T-helper 2 cell (primary cell): Measurements from ENCODE around the gene SLC5A5.

Experiments
- DNase-seq, 5 experiments: peaks; one replicate each; pipeline versions ENCODE4 v3.0.0 to v3.0.0-alpha.2; 2012 to 2022

Gene SLC5A5

DNA sequence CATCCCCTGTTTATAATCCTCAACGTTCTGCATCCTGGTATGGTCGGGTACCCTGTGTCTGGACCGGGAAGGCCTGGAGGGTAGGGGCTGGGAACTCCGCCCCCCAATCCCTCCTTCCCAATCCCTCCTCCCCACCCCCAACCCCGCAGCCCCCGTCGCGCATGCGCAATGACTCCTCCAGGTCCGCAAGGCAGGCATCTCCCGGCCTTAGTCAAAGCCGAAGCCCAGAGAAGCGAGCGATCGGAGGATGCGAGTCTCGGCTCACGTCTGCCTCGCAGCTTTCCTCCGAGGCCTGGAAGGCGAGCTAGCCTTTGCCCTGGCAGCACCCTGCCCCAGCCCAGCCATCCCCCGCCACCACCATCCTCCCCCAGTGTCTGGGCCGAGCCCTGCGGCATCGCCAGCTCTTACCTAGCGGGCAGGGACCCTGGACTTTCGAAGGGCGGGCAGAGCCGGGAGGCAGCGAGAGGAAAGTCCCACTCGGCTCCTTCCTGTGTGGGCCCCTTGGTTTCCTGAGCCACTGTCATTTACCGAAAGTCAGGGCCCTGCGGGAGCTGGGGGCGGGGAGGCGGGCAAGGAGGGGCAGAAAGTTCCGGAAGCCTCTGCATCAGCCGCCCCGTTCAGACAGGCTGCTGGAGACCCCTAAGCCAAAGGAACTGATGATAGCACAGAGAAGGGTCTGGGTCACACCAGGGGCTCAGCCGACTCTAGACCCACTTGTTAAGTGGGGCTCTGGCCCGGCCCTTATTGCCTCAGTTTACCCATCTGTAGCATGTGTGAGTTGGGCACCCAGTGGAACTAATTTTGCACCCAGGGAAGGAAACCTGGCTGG, 24.0 kb upstream of the SLC5A5 start, which contains the start of gene JAK3:
JAK3 (minus strand) TSS at position 445 of the 829 bp plus-strand sequence. CDS start 3,565 bp downstream, outside the sequence.
- DNase-seq, result peak; percentile 63 to 93 (median 86)

DNA sequence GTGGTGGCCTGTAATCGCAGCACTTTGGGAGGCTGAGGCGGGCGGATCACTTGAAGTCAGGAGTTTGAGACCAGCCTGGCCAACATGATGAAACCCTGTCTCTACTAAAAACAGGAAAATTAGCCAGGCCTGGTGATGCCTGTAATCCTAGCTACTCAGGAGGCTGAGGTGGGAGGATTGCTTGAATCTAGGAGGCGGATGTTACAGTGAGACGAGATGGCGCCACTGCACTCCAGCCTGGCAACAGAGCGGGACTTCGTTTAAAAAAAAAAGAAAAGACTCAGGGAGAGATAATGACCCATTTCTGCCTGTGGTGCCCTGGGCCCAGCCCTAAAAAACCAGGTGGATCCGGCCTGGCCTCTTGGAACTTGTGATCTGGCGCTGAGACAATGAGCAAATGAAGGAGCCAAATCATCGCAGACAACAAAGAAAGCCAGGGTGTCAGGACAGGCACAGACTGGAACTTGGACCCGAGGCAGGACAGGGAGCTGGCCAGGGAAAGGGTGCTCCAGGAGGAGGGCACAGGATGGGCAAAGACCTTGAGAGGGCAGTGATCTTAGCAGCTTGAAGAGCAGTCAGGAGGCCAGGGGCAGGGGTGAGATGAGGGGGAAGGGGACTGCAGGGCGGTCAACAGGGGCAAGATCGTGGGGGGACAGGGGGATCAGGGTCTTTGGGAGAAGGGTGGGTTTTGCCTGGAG, 23.0 kb upstream of the SLC5A5 start:
- no peak for DNase-seq

DNA sequence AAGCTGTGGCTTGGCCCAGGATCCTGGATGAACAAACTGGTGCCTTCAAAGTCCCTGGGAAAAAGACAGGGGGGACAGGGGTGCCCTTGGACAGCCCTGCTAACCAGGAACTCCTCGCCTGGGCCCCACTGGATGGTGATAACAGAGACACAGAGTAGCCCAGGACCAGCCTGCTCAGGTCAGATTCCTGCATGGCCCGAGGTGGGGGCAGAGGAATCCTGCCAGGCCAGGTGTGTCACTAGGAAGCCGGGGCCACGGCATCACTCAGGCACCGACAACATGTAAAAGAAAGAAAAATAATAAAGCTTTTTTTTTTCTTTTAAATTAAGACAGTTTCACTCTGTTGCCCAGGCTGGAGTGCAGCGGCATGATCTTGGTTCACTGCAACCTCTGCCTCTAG, 17.7 kb upstream of the SLC5A5 start:
- no peak for DNase-seq

DNA sequence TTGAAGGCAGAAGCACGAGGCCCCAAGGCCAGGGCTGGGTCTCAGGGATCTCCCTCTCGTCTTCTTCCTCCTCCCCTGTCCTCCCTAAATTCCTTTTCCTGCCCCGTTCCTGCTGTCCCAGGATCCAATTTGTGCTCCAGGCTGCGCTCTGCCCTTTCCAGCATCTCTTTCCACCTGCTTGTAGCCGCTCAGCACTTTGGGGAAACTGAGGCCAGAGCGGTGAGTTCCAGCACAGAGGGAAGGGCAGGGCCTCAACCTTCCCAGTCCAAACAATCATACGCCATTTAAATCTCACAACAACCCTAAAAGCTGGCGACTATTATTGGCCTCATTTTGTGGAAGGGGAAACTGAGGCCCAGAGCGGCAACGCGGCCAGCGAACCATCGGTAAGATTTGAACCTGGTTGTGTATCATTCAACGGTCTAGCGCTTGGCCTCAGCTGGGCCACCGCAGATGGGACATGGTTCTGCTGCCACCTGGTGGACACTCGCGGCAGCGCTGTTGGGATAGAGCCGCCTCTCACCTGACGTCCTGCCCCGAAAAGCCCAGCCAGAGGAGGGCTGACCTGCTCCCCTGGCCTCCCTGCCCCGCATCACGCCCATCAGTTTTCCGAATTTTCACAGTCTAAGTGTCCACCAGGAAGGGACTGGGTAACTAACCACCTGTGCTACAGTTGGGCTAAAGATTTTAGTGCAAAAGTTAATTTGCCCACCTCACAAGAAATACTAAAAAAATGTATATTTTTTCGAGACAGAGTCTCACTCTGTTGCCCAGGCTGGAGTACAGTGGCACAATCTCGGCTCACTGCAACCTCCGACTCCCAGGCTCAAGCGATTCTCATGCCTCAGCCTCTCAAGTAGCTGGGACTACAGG, 16.2 kb upstream of the SLC5A5 start:
- peak; percentile 69 to 93 (median 81) for DNase-seq

DNA sequence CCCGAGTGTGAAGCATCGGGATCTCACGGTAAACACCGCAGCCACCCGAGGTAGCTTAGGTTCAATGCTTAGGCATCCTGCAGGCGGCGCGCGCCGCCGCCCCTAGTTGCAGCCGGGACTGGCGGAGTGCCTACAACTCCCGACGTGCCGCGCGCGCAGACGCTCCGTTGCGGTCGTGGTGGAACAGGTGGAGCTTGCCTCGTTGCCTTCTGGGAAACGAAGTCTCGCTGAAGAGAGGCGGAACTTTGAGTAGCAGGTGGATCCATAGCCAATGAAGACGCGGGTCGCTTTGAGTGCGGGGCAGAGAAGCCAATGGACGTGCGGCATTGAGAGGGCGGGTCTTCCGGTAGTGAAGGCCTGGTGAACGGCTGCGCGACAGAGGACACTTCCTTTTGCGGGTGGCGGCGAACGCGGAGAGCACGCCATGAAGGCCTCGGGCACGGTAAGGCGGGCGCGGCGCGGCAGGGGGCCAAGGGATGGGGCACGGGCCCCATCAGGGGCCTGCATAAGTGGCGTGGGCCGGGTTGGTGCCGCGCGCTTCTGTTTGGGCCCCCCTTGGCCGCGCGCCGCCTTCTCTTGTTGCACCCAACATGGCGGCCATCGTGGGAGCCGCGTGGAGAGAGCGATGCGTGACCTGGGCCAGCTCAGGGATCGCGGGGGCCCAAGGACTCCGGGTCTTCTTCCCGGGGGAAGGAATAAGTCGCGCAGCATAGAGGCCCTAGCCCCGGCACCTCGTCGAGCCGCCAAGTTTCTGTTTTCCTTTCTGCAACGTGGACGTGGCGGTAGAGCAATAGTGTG, 12.0 kb upstream of the SLC5A5 start, which contains the start of gene RPL18A:
RPL18A (plus strand) TSS at position 378 of the 798 bp plus-strand sequence; CDS start at position 425, 47 bp downstream.
- peak; percentile 97 to 100 (median 99) for DNase-seq

DNA sequence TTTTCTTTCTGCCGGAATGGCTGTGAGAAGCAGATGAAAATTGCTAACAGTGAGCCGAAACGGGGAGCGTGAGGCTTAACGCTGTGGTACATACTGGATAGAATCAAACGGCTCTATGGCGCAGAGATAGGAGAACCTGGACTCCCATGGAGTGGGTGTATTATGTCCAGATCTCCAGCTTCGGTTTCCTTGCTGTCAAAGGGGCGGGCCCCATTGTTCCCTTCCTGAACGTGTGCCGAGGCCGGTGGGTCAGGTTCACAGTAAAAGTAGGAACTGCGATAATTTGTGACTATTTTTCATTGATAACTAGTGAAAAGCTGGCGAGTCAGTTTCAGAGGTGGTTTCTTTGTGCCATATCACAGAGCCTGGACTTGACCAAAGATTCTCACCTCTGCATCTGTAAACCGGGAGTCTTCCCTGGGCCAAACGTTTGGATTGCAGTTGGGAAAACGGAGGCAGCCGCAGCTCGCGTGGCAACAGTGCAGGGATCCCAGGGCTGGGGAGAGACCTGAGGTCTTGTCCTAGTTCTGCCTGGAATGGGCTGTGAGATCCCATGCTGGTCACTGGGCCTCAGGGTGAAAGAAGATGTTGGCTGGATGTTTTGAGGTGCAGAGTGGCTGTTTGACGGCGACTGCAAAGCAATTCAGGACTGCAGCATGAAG, 11.3 kb upstream of the SLC5A5 start:
- DNase-seq, result no peak

DNA sequence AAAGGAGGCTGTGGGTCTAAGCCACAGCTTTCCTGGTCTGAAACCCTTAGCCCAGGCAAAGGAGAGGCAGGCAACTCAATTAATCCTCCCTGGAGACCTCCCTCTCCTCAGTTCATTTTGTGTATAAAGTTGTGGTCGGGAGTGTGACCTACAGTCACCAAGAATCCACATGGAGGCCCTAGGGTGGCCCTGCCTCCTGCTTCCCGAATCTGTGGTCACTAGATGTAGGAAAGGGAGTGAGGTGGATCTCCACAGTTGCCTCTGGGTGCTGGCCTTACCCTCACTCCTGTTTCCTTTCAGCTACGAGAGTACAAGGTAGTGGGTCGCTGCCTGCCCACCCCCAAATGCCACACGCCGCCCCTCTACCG, 10.8 kb upstream of the SLC5A5 start:
- no peak for DNase-seq

DNA sequence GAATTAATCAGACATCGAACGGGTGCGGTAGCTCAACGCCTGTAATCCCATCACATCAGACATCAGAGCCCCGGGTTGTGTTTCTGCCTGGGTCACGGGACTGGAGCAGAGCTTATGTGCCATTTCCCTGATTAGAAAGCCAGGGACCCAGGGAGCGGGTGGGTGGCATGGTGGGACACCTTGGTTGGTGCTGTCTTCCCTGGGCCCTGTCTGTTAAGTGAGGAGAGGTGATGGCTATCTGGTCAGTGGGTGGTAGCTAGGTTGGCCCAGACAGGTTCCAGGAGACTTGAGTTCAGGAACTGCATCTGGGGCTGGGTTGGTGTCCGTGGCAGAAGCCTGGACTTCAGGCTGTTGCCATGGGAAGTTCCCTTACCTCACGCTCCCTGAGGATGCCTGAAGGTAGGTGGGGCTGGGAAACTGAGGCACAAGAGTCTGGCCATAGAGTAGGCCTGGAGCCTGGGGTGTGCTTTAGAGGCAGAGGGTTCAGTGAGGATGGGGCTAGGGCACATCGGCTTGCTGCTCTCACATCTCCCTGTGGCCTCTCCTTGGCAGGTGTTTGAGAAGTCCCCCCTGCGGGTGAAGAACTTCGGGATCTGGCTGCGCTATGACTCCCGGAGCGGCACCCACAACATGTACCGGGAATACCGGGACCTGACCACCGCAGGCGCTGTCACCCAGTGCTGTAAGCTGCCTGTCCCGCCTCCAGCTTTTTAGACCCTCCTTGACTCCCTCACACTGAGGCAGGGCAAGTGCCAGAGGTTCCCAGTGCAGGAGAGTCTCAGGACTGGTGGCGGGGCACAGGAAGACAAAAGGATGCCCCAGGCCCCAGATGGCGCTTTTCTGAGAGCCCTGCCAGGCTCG, 10.0 kb upstream of the SLC5A5 start:
- DNase-seq, result no peak

DNA sequence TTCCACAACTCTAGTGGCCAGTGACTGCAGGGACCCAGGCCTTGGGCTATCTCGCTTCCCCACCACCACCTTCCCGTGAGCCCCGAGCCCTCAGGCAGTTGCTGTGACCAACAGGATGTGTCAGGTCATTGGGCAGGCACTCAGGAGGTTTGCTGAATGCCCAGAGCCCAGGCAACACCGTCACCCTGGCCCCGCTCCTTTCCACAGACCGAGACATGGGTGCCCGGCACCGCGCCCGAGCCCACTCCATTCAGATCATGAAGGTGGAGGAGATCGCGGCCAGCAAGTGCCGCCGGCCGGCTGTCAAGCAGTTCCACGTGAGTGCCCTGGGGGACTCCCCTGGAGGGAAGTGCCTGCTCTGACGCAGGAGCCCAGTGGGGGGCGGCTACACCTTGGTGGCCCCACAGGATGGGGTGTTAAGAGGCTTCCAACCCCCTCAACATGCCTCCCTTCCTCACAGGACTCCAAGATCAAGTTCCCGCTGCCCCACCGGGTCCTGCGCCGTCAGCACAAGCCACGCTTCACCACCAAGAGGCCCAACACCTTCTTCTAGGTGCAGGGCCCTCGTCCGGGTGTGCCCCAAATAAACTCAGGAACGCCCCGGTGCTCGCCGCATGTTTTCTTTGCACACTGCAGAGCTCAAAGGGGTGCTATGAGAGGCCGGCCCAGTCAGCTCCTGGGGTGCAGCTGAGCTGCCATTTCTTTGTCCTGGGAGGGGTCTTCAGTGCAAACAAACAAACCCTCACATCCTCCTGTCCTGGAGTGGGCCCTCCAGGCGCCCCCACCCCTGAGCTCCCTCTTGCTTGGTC, 8.8 kb upstream of the SLC5A5 start:
- DNase-seq, result no peak

DNA sequence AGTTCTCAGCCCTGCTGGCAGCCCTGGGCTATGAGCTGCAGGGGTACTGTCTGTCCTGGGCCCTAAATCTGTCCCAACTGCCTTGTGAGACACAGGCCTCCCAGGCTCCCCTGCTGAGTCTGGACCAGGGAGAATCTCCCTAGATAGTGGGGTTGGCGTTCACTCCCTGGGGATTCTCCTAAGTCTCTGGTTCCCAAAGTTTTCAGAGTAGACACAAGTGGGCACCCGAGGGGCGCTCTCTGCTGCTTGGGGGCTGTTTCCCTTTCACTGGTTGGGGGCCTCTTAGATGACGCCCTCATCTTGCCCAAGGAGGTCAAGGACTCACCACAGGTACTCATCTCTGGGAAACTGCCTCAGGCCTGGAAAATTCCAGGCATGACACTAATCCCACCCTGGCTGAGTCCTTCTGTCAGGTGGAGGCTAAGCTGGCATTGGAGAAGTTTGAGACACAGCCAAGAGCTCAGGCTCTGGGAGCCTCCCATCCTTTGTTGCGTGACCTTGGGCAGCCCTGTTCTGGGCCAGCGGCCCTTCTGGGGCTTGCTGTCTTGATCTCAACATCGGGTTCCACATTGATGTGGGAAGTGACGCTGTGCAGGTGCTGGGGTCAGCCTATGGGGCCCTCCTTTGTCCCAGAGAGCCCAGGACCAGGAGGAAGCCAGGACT, 8.1 kb upstream of the SLC5A5 start:
- DNase-seq, result no peak

DNA sequence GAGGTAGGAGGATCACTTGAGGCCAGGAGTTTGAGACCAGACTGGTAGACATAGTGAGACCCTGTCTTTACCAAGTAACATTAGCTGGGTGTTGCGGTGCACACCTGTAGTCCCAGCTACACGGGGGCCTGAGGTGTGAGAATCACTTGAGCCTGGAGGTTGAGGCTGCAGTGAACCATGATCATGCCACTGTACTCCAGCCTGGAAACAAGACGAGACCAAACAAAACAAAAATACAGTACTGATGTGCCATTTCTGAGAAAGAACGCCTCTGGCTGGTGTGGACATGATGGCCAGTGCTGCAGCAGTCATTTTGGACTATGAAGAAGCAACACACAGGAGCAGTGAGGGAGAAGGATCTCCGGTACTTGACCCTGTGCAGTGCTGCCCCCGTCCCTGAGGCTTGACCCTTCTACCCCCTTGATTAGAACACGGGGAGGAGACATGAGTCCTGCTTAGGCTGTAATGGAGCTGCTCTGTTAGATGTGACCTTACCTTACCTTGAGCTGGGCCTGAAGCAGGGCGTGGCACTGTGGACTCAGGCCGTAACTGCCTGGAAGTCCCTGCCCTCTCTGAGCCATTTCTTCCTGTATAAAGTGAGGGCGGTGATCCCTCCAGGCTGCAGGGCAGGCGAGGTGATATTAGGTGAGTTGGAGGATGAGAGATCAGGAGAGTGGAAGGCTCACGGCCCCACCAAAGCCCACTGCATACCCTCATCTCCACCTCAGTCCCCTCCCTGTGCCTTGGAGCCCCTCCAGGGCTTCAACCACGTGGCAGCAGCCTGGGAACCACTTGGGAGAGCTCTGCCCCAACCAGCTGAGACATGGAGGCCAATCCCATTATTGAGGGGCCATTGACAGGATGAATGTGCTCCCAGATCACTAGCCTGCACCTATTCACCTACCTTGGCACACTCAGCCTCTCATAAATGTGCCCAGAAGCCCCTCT, 6.1 kb upstream of the SLC5A5 start:
- DNase-seq, result no peak

DNA sequence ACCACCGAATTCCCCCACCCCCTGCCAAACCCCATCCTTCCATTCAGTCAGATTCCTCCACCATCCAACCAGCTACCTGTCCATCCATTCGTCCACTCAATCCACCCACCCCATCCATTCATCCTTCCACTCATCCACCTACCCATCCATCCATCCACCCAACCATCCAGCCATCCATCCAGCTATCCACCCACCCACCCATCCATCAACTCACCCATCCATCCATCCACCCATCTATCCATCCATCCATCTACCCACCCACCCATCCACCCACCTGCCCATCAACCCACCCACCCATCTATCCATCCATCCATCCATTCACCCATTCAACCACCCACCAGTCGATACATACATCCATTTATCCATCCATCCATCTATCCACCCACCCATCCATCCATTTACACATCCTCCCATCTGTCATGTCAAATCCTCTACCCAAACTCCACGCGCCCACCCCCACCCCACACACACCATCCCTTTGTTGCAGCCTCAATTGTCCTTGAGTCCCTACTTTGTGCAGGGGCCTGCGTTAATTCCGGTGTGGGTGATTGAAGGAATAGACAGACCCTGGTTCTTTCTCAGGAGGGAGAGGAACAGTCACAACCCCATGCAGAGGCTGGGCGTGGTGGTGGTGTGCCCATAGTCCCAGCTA, 5.3 kb upstream of the SLC5A5 start:
- DNase-seq, result no peak

DNA sequence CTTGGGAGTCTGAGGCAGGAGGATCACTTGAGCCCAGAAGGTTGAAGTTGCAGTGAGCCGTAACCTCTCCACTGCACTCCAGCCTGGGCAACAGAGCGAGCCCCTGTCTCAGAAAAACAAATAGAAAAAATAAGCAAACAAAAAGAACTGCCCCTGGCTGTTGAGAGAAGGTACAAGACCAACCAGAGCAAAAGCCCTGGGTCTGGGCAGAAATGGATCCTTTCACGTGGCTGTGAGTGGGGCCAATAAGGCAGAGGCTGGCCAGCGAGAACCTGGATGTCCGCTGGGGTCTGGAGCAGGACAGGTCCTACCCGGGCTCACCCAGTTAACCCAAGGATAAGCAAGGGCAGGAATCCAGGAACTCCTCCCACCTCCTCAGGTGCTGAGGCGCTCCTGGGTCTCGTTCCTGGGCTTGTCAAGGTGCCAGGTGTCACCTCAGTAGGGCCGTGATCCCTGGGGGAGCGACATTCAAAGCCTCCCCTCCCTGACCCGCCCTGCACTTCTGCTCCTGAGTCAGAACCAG, 4.7 kb upstream of the SLC5A5 start:
- no peak for DNase-seq

DNA sequence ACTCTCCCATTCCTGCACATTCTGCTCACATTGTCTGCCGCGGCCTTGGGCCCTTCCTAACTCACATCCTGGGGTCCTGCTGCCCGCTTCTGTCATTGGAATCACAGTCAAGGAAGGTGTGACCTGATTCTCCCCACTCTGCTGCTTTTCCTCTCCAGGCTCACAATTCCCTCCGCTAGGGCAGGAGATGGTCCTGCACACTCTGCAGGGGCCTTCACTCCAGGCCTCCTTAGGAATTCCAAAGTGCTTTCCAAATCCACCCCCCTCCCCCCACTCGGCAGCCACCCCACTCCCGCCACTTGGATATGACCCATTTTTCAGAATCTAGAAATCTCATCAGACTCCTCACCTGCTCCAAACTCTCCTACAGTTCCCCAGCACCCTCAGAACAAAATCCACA, 3.1 kb upstream of the SLC5A5 start:
- DNase-seq, result no peak

DNA sequence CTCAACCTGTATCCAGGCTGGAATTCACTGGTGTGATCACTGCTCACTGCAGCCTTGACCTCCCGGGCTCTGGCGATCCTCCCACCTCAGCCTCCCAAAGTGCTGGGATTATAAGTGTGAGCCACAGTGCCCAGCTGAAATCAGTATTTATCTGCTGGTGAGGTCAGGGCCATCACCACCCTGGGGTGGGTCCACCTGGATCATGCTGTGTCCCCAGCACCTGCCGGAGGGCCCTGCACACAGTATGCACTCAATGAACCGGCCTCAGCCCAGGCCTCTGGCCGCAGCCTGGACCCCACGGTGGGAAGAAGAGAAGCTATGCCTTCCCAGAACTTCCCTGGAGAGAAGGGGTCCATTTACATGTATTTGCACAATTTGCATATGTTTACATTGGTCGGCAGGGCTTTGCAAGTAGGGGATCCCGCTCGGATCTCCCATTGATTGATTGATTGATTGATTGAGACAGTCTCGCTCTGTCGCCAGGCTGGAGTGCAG, 2.6 kb upstream of the SLC5A5 start:
- DNase-seq, result no peak

DNA sequence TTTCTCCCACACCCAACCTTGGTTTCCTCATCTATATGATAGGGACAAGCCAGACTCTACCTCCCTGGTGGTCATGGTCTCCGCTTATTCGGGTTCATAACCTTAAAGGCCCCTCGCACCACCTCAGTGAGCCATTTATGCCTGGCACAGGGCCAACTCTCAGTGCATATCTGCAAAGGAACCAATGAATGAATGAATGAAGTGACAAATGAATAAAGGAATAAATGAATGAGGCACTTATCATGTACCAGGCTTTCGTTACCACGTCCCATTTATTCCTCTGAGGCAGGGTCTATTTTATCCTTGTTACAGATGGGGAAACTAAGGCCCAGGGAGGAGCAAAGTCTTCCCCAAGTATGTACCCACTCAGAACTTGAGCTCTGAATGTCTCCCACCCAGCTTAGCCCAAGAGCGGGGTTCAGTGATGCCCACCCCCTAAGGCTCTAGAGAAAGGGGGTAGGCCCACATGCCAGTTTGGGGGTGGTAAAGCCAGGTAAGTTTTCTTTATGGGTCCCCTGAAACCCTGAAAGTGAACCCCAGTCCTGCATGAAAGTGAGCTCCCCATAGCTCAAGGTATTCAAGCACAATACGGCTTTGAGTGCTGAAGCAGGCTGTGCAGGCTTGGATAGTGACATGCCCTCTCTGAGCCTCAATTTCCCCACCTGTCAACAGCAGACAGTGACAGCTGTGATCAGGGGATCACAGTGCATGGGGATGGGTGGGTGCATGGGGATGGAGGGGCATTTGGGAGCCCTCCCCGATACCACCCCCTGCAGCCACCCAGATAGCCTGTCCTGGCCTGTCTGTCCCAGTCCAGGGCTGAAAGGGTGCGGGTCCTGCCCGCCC, 490 bp upstream of the SLC5A5 start:
- DNase-seq, result no peak
